Measurements from ENCODE around the gene ZNF710. TPM values are rescaled to one million over a fixed set of nuclear protein-coding genes. Genes with fewer than 3 reads are reported as not detected.

The ZNF710 gene
- total and polyA plus RNA-seq, 12 donors: 4.1 to 59.0 (median 15.5) TPM

- Histone ChIP-seq H3K27ac (no peak overlapping the region), H3K36me3 (replicated peaks in 1 of 2) (no peaks in the 10 kb centered on the region), H3K9me3 (replicated peaks in 1 of 3) (no peaks in the 10 kb centered on the region), H3K4me1 (replicated peaks in 1 of 2) (no peaks in the 10 kb centered on the region), H3K27me3 (no peaks in the 10 kb centered on the region), H3K4me3 (no peak overlapping the region)
- no peak for TF ChIP-seq POLR2A (IDR thresholded peaks at IDR 0.05)
- TF ChIP-seq, protein P1, sequence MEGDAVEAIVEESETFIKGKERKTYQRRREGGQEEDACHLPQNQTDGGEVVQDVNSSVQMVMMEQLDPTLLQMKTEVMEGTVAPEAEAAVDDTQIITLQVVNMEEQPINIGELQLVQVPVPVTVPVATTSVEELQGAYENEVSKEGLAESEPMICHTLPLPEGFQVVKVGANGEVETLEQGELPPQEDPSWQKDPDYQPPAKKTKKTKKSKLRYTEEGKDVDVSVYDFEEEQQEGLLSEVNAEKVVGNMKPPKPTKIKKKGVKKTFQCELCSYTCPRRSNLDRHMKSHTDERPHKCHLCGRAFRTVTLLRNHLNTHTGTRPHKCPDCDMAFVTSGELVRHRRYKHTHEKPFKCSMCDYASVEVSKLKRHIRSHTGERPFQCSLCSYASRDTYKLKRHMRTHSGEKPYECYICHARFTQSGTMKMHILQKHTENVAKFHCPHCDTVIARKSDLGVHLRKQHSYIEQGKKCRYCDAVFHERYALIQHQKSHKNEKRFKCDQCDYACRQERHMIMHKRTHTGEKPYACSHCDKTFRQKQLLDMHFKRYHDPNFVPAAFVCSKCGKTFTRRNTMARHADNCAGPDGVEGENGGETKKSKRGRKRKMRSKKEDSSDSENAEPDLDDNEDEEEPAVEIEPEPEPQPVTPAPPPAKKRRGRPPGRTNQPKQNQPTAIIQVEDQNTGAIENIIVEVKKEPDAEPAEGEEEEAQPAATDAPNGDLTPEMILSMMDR (IDR thresholded peaks at IDR 0.05): no peak
- WGBS, 4 donors: 78 to 87% (median 82%) methylated on average over 6 of the region's 6 CpGs
- DNase-seq: no peak
- intact Hi-C loops (cut with DNase I): no loop called here
These were observed 120.0 kb downstream of the ZNF710 start for GRCh38 chr15:90121086-90121485.

DNA sequence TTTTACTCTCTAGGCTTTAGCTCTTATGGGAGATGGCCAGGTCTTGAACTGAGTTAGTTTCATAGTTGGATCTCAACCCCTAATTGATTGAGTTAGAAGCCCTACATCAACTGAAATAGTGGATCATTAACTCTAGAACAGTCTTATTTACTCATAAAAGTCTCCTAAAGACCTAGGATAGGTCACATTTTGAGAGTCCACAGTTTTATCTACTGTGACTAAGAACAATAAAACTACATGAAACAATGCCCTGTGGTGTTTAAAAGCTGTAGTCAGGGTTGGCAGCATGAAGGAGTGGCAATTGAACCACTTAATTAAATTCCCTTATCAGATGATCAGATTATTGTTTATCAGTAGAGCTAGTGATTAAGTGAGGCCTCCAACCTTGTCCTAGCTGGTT lies 123.4 kb downstream of the ZNF710 start:
- intact Hi-C loops (cut with DNase I): no loop called here
- H3K27me3 ChIP-seq: no peaks in the 10 kb centered on the region
- DNase-seq: no peak
- H3K4me1 ChIP-seq (replicated peaks in 1 of 2): no peaks in the 10 kb centered on the region
- no peak for TF ChIP-seq POLR2A (IDR thresholded peaks at IDR 0.05)
- TF ChIP-seq, protein P1 (IDR thresholded peaks at IDR 0.05): no peak
- H3K36me3 ChIP-seq (replicated peaks in 1 of 2): no peaks in the 10 kb centered on the region
- H3K9me3 ChIP-seq (replicated peaks in 1 of 3): no peaks in the 10 kb centered on the region
- H3K4me3 ChIP-seq: no peak overlapping the region
- no peak overlapping the region for H3K27ac ChIP-seq

- Histone ChIP-seq H3K27ac (no peak overlapping the region), H3K4me1 (replicated peaks in 1 of 2) (no peaks in the 10 kb centered on the region), H3K9me3 (replicated peaks in 1 of 3) (no peaks in the 10 kb centered on the region), H3K4me3 (no peak overlapping the region), H3K36me3 (replicated peaks in 1 of 2) (no peaks in the 10 kb centered on the region), H3K27me3 (no peaks in the 10 kb centered on the region)
- TF ChIP-seq POLR2A (IDR thresholded peaks at IDR 0.05): no peak
- TF ChIP-seq, protein P1 (IDR thresholded peaks at IDR 0.05): no peak
- DNase-seq: no peak
- intact Hi-C loops (cut with DNase I): no loop called here
- 80 to 90% (median 86%) methylated on average over 6 of the region's 6 CpGs for WGBS, 4 donors
These were observed 124.9 kb downstream of the ZNF710 start for GRCh38 chr15:90126022-90126421.

DNA sequence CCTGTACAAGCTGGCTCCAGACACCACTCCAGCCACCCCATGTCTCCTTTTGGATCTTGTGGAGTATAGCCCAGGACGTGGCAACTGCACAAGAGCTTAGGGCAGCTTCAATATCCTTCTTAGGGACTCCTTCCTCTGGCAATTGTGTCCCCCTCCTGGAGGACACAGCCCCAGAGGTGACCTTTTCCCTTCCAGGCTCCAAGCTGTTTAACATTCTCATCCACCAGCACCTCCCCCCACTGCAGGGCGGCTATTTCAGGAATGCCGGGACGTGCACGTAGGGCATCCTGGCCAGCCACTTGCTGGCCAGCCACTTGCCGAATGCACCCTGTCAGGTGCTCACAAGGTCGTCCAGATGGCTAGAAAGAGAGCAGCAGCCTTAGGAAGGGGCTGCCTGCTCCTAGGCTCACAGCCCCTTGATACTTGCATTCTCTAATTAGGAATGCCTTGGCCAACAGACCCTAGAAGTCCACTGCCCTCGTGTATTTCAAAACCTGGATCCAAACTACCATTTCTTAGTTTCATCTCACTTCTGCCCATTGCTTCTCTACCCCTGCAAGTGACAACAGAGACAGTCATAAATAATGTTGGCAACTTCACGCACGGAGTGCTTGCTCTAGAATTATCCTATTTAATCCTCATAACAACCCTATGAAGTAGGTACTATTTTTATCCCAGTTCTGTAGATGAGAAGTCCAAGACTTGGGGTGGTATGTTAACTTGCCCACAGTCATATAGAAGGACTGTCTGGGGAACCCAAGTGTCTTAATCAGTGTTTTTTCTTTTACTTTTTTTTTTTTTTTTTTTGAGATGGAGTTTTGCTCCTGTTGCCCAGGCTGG lies 125.7 kb downstream of the ZNF710 start:
- Histone ChIP-seq H3K27ac (no peak overlapping the region), H3K9me3 (replicated peaks in 1 of 3) (no peaks in the 10 kb centered on the region), H3K4me1 (replicated peaks in 1 of 2) (no peaks in the 10 kb centered on the region), H3K4me3 (no peak overlapping the region), H3K36me3 (replicated peaks in 1 of 2) (no peaks in the 10 kb centered on the region), H3K27me3 (no peaks in the 10 kb centered on the region)
- TF ChIP-seq POLR2A (IDR thresholded peaks at IDR 0.05): no peak
- TF ChIP-seq, protein P1 (IDR thresholded peaks at IDR 0.05): no peak
- intact Hi-C loops (cut with DNase I): no loop called here
- 17 to 29% (median 23%) methylated on average over 5 to 10 of the region's 10 CpGs for WGBS, 4 donors
- peak in 2 of 7 donors; percentile 8 to 34 for DNase-seq

All from adrenal gland (tissue), 12 donors.